ENCODE results near the gene ERCC6L2.

Gene ERCC6L2

DNA sequence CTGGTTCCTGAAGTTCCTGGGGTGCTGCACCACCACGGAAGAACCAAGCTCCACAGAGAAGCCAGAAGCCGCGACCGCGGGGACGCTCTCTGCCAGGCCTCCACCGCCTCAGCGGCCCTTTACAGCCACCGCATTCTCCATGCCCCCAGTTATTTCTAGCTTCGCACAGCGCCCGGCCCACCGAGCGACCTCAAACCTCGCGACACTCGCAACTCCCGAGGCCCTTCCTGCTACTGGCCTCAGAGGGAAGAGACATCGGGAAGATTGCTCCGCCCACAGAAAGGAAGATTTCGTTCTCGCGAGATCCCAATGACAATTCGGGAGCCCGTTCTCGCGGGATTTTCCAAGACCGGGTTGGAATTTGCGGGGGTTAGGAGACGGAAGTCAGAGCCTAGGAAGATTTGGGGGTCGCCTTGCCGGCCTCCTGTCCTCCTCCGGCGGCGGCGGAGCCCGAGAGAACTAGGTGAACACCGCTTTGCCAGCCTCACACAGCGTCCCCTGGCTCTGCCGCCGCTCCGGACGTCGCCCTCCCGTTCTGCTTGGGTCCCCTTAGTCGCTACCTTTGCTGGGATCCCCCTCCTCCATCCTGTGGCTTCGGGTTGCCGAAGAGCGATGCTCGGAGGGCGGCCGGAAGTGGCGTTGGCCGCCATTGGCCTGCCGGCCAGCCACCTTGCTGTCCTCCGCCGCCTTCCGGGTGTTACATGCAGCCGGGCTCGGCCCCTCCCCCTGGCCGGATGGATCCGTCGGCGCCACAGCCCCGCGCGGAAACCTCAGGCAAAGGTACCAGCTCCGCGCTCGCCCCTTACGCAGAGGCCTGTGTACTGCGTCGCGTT is at the start of gene ERCC6L2:
Gene ERCC6L2 (plus strand): TSS at position 387 of the 833 bp plus-strand sequence. CDS start 348 bp downstream, at position 735.
- peak; percentile 89 for DNase-seq

DNA sequence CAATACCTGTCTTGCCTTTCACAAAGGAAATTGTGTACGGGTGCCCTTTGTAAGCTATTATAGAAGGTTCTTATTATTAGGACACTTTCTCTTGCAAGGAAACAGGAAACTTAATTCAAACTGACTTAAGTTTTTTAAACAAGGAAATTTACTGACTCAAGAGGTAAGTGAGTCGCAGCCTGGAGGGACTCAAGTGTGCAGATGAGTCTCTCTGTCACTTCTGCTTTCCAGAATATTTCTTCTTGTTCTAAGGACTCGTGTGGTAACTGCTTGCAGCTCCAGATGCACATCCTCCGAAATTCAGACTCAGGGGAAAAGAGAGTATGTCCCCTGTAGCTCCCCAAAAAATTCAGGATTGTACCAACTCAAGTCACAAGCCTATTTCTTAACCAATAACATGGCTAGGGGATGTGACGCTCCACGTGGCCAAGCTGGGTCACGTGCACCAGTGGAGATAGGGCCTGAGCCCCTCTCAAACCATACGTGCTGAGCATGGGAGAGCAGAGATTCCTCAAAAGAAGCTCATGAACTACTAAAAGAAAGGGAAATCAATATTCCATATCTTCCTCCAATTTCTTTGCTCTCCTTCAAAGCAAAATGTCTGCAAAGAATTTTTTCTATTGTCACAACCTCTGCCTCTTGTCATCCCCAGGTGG is 49.2 kb upstream of the ERCC6L2 start:
- no peak for DNase-seq

DNA sequence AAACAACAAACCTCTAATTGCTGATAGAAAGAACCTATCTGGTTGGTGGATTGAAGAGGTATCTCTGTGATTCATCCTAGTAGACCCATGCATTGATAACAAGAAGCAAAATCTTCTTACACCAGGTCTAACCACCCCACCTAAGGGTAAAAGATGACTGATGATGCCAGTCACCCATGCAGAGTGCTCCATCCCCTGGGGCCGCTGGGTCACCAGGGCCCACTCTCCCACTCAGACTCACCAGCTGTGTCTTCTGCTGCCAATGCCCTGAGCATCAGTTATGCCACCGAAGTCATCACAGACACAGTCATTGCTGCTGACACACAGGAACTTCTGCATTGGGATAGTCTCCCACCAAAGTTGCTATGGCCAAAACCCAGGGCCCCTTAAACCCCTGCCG is 44.7 kb upstream of the ERCC6L2 start:
- DNase-seq = no peak

GRCh38 chr9:95831810-95832209 is 43.7 kb upstream of the ERCC6L2 start:
- DNase-seq = no peak

GRCh38 chr9:95833546-95834178 is 41.8 kb upstream of the ERCC6L2 start:
- no peak for DNase-seq

DNA sequence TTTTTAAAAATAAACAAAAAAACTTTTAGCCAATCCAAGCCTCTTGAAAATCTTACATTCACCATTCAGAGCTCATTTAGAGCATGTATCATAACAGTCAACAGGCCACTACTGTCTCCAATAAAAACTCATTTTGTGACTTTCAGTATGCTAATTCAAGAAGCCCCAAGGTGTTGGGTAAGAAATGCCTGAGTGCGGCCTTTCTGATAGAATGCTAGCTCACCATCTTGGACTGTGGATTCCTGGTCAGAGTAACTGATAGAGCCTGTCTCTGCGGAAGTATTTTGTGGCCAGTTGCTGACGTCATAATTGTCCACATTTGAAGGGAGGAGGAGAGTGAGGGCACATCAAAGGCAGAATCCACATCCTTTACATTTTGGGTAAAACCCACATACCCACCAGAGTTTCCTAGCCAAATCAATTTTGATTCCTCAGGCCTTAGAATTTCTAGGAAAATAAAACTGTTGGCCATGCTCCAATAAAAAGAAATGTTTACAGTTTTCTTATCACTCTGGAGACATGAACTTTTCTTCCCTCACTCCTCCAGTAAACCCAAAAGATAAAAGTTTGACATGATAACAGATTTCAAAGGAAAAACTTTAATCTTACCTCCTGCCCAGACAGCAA is 41.1 kb upstream of the ERCC6L2 start:
- no peak for DNase-seq

DNA sequence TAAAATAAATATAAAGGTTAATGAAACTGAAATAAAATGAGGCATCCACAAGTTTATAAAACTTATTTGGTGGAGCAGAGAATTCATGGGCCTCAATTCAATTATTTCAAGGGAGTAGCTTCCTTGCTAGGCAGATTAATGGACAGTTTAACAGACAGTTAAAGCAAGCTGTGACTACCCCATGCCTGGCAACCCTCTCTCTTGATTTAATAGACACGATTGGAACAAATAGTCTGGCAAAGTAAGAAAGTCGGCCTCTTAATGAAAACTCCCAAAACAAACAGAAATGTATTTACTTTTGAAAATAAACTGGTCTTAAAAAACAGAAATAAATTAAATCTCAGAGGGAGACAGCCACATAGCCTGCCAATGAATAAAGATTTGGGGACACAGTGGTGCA is 40.1 kb upstream of the ERCC6L2 start:
- DNase-seq = no peak

GRCh38 chr9:95836072-95836471 is 39.4 kb upstream of the ERCC6L2 start:
- DNase-seq = no peak

GRCh38 chr9:95839012-95839411 is 36.5 kb upstream of the ERCC6L2 start:
- no peak for DNase-seq

- DNase-seq = no peak
Measured at GRCh38 chr9:95840074-95840473, 35.4 kb upstream of the ERCC6L2 start.

DNA sequence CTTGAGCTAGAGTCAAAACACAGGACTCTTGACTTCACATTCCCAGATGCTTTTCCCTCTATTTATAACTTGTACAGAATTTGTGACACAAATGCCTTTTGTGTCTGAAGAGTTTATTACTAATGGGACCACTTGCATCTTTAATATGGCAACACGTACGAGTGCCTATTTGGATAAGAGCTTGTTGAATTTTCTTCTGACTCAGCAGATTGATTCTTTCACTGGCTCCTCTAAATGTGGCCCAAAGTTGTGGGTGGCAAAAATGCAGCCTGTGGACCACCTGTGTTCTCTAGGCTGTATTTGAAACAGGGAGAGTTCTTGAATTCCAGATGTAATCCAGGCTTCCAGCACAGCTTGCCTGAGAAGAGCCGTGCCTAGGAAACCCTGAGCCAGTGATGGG is 34.1 kb upstream of the ERCC6L2 start:
- DNase-seq = no peak

DNA sequence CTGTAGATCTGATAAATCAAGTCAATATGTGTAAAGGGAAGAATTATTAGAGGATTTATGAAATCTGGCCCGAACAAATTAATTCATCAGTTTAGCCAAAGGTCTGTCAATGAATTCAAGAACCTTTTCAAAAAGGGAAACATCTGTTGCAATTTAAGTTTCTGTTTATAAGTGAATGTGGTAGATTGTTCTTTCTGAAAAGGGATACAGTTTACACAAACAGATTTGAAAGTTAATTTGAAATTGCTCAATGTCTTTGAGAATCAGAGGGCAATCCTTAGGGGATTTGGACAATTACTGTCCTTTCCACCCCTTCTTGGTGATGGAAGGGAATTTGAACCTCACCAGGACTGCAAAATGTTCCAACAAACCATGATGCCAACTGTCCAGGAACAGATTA is 29.7 kb upstream of the ERCC6L2 start:
- no peak for DNase-seq

DNA sequence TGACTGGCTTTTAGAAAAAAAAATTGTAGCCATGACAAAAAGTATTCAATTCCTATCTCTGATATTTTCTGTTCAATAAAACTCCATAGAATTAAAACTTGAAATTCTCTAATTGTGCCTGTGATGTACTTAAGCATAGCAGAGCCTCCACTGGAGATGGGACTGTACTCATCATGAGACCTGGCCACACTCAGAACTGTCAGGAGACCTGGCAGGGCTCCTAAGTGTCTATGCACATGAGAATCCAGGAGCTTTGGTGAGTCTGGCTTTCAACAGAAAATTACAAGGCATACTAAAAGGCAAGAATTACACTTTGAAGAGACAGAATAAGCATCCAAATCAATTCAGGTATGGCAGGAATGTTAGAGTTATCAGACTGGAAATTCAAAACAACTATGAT is 26.7 kb upstream of the ERCC6L2 start:
- DNase-seq = no peak

DNA sequence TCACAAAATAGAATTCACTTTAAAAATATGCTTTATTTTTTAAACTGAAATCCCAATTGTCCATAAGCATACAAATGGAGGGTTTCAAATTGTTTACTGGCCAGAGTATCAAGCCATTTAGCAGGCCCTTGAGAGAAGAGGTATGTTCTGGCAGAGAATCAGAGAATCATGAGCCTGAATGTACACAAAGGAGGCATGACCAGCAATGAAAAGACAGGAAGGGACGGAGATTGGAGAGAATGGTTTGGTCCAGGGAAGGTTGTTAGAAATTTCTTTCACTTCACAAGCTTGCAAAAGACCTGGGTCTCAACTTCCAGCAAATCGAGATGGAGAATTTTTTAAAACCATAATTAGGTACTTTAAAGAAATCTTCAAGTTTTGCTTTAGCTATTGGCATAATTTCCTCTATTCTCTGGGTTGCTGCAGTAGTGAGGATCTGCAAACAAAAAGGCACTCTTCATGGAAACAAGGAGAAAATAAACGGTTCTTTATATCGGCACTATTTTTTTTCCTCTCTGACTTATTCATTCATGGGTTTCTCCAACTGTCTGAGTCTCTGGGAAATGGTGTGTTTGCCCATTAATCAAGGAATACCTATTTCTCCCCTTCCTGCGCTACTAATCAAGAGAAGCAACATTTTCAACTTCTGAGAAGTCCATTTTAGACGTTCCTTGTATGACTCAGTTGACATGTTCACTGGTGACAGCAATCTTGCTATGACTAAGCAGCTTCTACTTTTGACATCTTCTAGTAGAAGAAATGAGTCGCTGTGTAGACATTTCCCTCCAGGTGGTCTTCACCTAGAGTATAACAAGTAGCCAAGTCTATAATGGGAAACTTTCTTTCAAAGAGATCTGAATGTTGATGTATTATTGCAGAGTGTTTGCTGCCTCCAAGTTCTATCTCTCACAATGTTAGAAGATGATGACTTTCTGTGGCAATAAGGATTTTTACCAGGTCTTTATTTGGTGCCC is 23.1 kb upstream of the ERCC6L2 start:
- DNase-seq = no peak

DNA sequence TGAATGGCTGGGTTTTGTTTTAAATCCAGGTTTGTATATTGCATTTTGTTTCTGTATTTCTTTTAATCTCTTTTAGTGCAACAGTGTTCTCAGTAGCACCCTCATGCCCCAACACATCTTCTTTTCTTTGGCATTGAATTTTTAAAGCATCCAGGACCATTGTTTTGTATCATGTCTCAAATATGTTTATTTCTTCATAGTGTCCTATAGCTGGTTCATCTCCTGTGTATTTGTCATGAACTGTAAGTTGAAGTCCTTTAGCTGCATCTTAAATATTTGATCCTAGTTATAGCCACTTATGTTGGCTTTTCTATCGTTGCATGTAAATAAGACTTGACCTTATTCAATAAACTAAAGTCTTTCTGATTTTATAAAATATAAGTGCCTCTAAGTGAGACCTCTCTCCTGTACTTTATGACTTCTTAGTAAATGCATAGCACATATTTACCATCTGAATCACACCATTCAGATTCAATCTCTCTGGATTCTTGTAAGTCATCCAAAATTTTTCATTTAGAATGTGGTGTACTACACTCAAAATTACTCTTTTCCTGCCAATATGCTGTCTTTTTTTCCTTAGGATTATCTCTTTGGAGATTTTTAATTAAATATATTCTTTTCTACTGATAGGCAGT is 21.0 kb upstream of the ERCC6L2 start:
- DNase-seq = no peak

DNA sequence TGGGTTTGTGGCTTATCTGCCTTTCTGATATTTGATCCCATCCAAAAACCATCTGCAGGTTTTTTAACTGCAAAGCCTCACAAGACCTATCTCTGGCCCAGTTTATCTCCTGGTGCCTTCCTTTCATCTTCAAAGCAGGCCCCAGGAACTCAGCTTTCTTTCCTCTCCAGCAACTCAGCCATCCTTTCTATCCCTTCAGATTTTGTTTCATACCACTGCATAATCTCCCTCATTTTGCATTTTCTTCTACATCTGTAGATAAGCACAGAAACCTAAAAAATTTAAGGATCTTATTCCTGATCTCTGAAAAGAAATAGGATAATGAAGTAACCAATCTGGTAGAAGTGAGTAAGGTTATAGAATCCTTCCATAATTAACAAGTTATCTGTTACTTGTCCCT is 19.5 kb upstream of the ERCC6L2 start:
- DNase-seq = no peak

GRCh38 chr9:95857124-95857523 is 18.4 kb upstream of the ERCC6L2 start:
- DNase-seq = peak; percentile 93

- DNase-seq = no peak
Measured at GRCh38 chr9:95857896-95858295, 17.6 kb upstream of the ERCC6L2 start.

DNA sequence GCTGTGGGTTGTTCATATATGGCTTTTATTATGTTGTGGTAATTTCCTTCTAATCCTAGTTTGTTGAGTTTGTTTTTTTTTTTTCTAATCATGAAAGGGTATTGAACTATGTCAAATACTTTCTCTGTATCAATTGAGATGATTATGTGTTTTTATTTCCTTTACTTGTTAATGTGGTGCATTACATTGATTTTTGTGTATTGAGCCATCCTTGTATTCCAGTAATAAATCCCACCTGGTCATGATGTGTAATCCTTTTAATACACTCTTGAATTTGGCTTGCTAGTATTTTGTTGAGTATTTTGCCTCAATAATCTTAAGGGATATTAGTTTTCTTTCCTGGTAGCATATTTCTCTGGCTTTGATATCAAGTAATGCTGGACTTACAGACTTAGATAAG is 13.1 kb upstream of the ERCC6L2 start:
- no peak for DNase-seq

DNA sequence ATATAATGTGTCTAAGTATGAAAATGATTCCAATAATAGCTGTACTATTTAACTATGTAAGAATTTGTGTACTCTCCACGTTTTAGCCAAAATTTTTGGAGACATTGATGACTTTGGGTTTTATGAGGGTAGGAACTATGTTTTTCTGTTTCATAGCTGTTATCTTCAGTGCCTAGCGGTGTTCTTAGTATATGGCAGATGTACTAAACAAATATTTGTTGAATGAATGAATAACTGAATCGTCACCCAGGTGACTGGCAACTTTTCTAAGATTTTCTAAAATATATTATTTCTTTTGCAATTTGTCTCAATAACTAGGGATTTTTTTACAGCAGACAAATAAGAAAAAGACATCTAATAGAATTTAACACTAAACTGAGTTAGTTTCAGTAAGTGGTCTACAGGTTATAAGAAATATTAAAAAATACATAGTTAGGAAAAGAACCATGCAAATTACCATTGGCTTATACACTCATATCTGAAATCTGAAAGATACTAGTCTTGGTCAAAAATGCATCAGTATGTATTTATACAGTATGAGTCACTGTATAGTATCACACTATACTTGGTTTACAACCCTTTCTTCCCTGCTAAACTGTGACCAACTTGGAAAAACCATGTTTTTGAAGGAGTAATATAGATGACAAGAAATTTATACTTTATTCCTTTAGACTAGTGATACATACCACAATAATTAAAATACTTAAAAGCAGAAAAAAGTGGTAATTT is 10.5 kb upstream of the ERCC6L2 start:
- no peak for DNase-seq

GRCh38 chr9:95870352-95870751 is 5.1 kb upstream of the ERCC6L2 start:
- no peak for DNase-seq

Data from DMS 273 treated with DMSO at 0.1 percent for 48 hours (cell line).